ENCODE results near the gene CSNK1G1. TPM values are rescaled to one million over a fixed set of nuclear protein-coding genes. Genes with fewer than 3 reads are reported as not detected.

The CSNK1G1 gene
- total and polyA plus RNA-seq, 2 of the 8 experiments (the other 6 are each of a cell fraction or from before 2014, with no cell fraction given) = 6.0 to 12.9 TPM

DNA sequence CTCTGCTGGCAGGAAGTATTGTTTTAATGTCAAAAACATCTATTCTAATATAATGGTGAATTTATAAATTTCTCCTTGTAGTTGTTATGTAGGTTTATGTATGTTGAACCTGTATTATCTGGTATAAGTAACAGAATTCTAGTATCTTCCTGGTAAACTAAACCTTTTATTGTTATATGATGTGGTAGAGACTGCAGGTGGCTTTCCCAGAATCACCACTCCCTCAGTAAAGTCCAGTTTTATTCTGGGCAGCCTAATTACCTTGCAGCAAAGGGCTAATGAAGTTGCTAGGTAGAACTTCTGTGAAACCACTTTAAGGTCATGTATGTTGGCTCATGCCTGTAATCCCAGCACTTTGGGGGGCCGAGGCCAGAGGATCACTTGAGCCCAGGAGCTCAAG is 15.6 kb downstream of the CSNK1G1 start:
- Histone ChIP-seq H3K23me2 (ENCODE audit: low read depth, low read length) (no peaks in the 10 kb centered on the region), H3K9me3 (ENCODE audit: insufficient read depth in 2 of 2, low read depth in 1 of 2, low read length in 1 of 2) (no peaks in the 10 kb centered on the region), H3K36me3 (ENCODE audit: control insufficient read depth in 2 of 4, insufficient read depth in 4 of 4, low read length in 3 of 4) (no peaks in the 10 kb centered on the region), H2BK20ac (ENCODE audit: low read length) (no peak overlapping the region), H3K4me1 (replicated peaks in 1 of 4; ENCODE audit: control insufficient read depth in 3 of 4, insufficient read depth in 4 of 4, low read length in 3 of 4) (peaks cover 0 to 4% (median 0%) of the 10 kb centered on the region in 4 experiments; a peak in 2 of 7 replicates), H3K56ac (replicated peaks; ENCODE audit: insufficient read length, low read depth, low read length) (no peak overlapping the region), H3K79me2 (ENCODE audit: control insufficient read depth in 1 of 2, insufficient read depth in 2 of 2, low read length in 2 of 2) (peaks cover 0 to 18% of the 10 kb centered on the region in 2 experiments; a peak in 2 of 4 replicates), H4K20me1 (replicated peaks in 1 of 2; ENCODE audit: control insufficient read depth in 1 of 2, insufficient read depth in 2 of 2, low read length in 2 of 2) (no peaks in the 10 kb centered on the region), H2AK5ac (ENCODE audit: low read depth, low read length) (no peak overlapping the region), H3K9ac (replicated peaks in 1 of 4; ENCODE audit: extremely low read depth in 1 of 4, low read depth in 3 of 4, low read length in 3 of 4) (no peak overlapping the region), H3K14ac (ENCODE audit: insufficient read length) (no peak overlapping the region), H3K4me3 (ENCODE audit: extremely low read depth in 1 of 4, insufficient read depth in 2 of 4, low read depth in 3 of 4, low read length in 4 of 4) (no peak overlapping the region), H3K27me3 (replicated peaks in 1 of 4; ENCODE audit: control insufficient read depth in 3 of 4, extremely low read depth in 1 of 4, insufficient read depth in 3 of 4, low read length in 3 of 4) (no peaks in the 10 kb centered on the region), H3K4ac (replicated peaks; ENCODE audit: insufficient read length, low read depth, low read length) (no peak overlapping the region), H4K5ac (ENCODE audit: insufficient read length, low read depth, low read length) (no peak overlapping the region), H3K23ac (ENCODE audit: insufficient read length) (no peak overlapping the region), H3K18ac (ENCODE audit: extremely low read depth, low read length) (no peak overlapping the region), H3K27ac (ENCODE audit: low read depth, low read length) (no peak overlapping the region), H2AFZ (ENCODE audit: low read length) (no peak overlapping the region), H4K91ac (replicated peaks; ENCODE audit: insufficient read length, low read length) (no peak overlapping the region), H3K4me2 (ENCODE audit: insufficient read depth in 1 of 2, low read depth in 2 of 2, low read length in 2 of 2) (no peak overlapping the region), H2BK12ac (ENCODE audit: low read depth, low read length) (no peak overlapping the region), H3K79me1 (ENCODE audit: low read depth, low read length) (no peaks in the 10 kb centered on the region), H4K8ac (ENCODE audit: extremely low read depth, insufficient read depth, low read length) (no peak overlapping the region), H2BK120ac (replicated peaks; ENCODE audit: low read depth, low read length) (no peak overlapping the region), H2BK15ac (ENCODE audit: low read length) (no peak overlapping the region), H2BK5ac (ENCODE audit: low read depth, low read length) (no peak overlapping the region)
- CTCF ChIA-PET (ENCODE audit: partially characterized antibody) = no interaction called here
- DNase-seq (ENCODE audit: low read depth in 1 of 2, low spot score in 2 of 2) = no peak
- no peak for FAIRE-seq
- POLR2A ChIA-PET (ENCODE audit: partially characterized antibody) = no interaction called here
- WGBS, 2 experiments (ENCODE audit: extremely low coverage in 1 of 2, insufficient coverage in 1 of 2, insufficient read length in 1 of 2, insufficient replicate concordance in 2 of 2, low coverage in 1 of 2, low lambda C conversion rate in 2 of 2, missing lambda C conversion rate in 1 of 2) = 76% methylated on average over 1 of the region's 1 CpG; no CpG with 5 or more reads in 1 of the 2 experiments
- TF ChIP-seq HDAC2 (IDR thresholded peaks at IDR 0.05; ENCODE audit: borderline replicate concordance in 1 of 2, low read depth in 2 of 2, low read length in 2 of 2) = no peak
- no peak for TF ChIP-seq POU5F1 (IDR thresholded peaks at IDR 0.05; ENCODE audit: low read depth, low read length)
- TF ChIP-seq MAFK (IDR thresholded peaks at IDR 0.05; ENCODE audit: low read depth, low read length) = no peak
- TF ChIP-seq POLR2A (IDR thresholded peaks at IDR 0.05; ENCODE audit: control extremely low read depth in 1 of 2, low read depth in 2 of 2, low read length in 2 of 2) = no peak
- TF ChIP-seq GTF2F1 (IDR thresholded peaks at IDR 0.05; ENCODE audit: borderline replicate concordance, low read depth, low read length) = no peak
- no peak for TF ChIP-seq RFX5 (IDR thresholded peaks at IDR 0.05; ENCODE audit: borderline replicate concordance, low read depth, low read length)
- no peak for TF ChIP-seq SAP30 (IDR thresholded peaks at IDR 0.05; ENCODE audit: insufficient read depth, insufficient replicate concordance, low read length)
- no peak for TF ChIP-seq CHD1 (IDR thresholded peaks at IDR 0.05; ENCODE audit: low read depth, low read length)
- TF ChIP-seq HDAC6 (IDR thresholded peaks at IDR 0.05; ENCODE audit: low read depth, low read length) = no peak
- TF ChIP-seq KDM4A (IDR thresholded peaks at IDR 0.05; ENCODE audit: low read depth, low read length, severe bottlenecking) = no peak
- no peak for TF ChIP-seq ATF2 (IDR thresholded peaks at IDR 0.05; ENCODE audit: low read length)
- TF ChIP-seq TEAD4 (IDR thresholded peaks at IDR 0.05; ENCODE audit: low read depth, low read length) = no peak
- TF ChIP-seq CEBPB (IDR thresholded peaks at IDR 0.05; ENCODE audit: low read depth, low read length) = no peak
- no peak for TF ChIP-seq SIRT6 (IDR thresholded peaks at IDR 0.05; ENCODE audit: low read length)
